Suprapubic skin (tissue), 4 donors: ENCODE measurements around the gene LGALS7. TPM values are rescaled to one million over a fixed set of nuclear protein-coding genes. Genes with fewer than 3 reads are reported as not detected.
A peak's percentile ranks its signal among the peaks of the same experiment; 100 is the strongest.
"Not testable (repeated sequence)": the region's sequence is repeated elsewhere in the genome, so short reads cannot be mapped to it uniquely, and the experiment has no call there.

Experiments
- DNase-seq, 2 donors: peaks; one replicate each; pipeline ENCODE4 v3.0.0-alpha.2; 2019; ENCODE audit warnings: low spot score in 2 of 2
- H3K27ac ChIP-seq: fragments of 200-600 bp; sonication (generic); one replicate; pipeline ENCODE4 v1.5.1; 2019
- H3K27me3 ChIP-seq: fragments of 200-600 bp; sonication (generic); one replicate; pipeline ENCODE4 v1.5.1; 2019
- H3K36me3 ChIP-seq: fragments of 200-600 bp; sonication (generic); one replicate; pipeline ENCODE4 v1.5.1; 2019
- H3K4me1 ChIP-seq: fragments of 200-600 bp; sonication (generic); one replicate; pipeline ENCODE4 v1.5.1; 2019
- H3K4me3 ChIP-seq: fragments of 200-600 bp; sonication (generic); one replicate; pipeline ENCODE4 v1.5.1; 2019; ENCODE audit warnings: mild to moderate bottlenecking
- H3K9me3 ChIP-seq: fragments of 200-600 bp; sonication (generic); one replicate; pipeline ENCODE4 v1.5.1; 2019
- EP300 ChIP-seq: sonication (generic); formaldehyde crosslinking; IDR thresholded peaks from one replicate; pipeline ENCODE4 v1.6.1; 2017; ENCODE audit warnings: antibody characterized with exemption
- POLR2A ChIP-seq, 2 donors: fragments of 450-650 bp; IDR thresholded peaks; one replicate each; pipeline ENCODE4 v1.6.1; 2017; ENCODE audit warnings: antibody characterized with exemption in 2 of 2, mild to moderate bottlenecking in 2 of 2, moderate library complexity in 2 of 2
- POLR2AphosphoS5 ChIP-seq, 3 donors: sonication (generic); formaldehyde crosslinking; IDR thresholded peaks; one replicate each; pipeline ENCODE4 v1.6.1; 2017; ENCODE audit warnings: antibody characterized with exemption in 3 of 3
- WGBS: methylation state at CpG from one replicate; pipeline ENCODE4 v1.1.5; 2018; 5-methylcytosine and 5-hydroxymethylcytosine counted together
- total RNA-seq, 4 donors: library from RNA; depleted of rRNA; stranded (reverse); fragments of >200 nt; gene quantifications; one replicate each; pipeline ENCODE4 v1.1.0, GENCODE V29; 2016
- TF ChIP-seq, protein P1 (sequence below), 2 donors: fragments of 200-600 bp in 1 of 2; fragments of 450-650 bp in 1 of 2; sonication (generic) in 1 of 2; IDR thresholded peaks; one replicate each; pipeline ENCODE4 v1.5.1; 2016 to 2019; ENCODE audit warnings: antibody characterized with exemption in 2 of 2, mild to moderate bottlenecking in 1 of 2, moderate library complexity in 1 of 2

Gene LGALS7
- total RNA-seq, 4 donors from 2014 or later = 51.3 to 1,491 (median 446) TPM

DNA sequence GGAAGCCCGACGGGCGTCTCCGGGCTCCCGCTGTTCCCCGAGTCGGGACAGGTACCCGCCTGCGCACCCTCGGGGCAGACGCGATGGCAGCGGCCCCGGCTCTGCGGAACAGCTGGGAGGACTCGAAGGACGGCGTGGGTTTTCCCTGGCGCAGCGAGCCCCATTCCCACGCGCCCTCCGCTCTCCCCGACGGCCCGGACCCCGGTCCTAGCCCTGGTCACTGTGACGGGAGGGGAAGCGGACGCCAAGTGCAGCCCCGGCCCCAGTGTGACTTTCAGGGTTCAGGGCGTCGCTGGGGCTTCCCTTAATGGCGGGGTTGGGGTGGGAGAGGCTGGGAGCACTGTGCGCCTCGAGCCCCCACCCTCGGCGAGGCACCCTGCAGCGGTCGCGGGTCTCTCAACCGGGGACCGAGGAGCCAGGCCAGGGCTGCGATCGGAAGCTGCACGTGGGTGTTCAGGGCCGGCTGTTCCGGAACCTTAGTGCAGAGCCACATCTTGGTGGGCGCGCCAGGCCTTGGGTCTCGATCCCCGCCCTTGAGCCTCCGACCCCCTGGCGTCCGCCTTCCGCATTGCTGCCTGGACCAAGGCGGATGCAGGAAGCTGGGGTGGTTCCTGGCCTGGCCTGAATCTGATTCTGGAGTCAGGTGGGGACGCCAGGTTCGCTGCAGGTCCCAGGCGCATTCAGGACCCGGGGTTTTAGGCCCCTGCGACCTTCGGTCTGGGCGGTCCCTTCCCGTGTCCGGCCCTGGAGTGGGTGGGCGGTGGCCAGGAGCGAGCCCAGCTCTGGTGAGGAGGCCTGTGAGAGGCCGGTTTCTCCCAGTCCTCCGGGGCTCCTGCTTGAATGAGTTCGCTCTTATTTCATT is 19.2 kb upstream of the LGALS7 start:
- H3K4me1 ChIP-seq = peaks cover 19% of the 10 kb centered on the region
- no peaks in the 10 kb centered on the region for H3K27me3 ChIP-seq
- H3K4me3 ChIP-seq = peak overlapping the region; percentile 37
- H3K9me3 ChIP-seq = no peaks in the 10 kb centered on the region
- H3K27ac ChIP-seq = peak overlapping the region; percentile 89
- peak in 1 of 2 donors; percentile 78 for DNase-seq
- 30% methylated on average over 5 of the region's 71 CpGs for WGBS
- no peaks in the 10 kb centered on the region for H3K36me3 ChIP-seq
- TF ChIP-seq POLR2AphosphoS5 (IDR thresholded peaks at IDR 0.05) = no peak
- TF ChIP-seq, protein P1, sequence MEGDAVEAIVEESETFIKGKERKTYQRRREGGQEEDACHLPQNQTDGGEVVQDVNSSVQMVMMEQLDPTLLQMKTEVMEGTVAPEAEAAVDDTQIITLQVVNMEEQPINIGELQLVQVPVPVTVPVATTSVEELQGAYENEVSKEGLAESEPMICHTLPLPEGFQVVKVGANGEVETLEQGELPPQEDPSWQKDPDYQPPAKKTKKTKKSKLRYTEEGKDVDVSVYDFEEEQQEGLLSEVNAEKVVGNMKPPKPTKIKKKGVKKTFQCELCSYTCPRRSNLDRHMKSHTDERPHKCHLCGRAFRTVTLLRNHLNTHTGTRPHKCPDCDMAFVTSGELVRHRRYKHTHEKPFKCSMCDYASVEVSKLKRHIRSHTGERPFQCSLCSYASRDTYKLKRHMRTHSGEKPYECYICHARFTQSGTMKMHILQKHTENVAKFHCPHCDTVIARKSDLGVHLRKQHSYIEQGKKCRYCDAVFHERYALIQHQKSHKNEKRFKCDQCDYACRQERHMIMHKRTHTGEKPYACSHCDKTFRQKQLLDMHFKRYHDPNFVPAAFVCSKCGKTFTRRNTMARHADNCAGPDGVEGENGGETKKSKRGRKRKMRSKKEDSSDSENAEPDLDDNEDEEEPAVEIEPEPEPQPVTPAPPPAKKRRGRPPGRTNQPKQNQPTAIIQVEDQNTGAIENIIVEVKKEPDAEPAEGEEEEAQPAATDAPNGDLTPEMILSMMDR (IDR thresholded peaks at IDR 0.05) = peak in 1 of 2 donors; percentile 34

GRCh38 chr19:38791451-38792064 is 18.2 kb upstream of the LGALS7 start:
- not testable (repeated sequence) for DNase-seq, H3K27ac ChIP-seq, H3K4me3 ChIP-seq, H3K36me3 ChIP-seq, H3K9me3 ChIP-seq, H3K27me3 ChIP-seq
- no CpG with 5 or more reads among the region's 40 CpGs for WGBS
- H3K4me1 ChIP-seq = peaks cover 27% of the 10 kb centered on the region

- Histone ChIP-seq H3K4me1 (peaks cover 30% of the 10 kb centered on the region), H3K27ac (peak overlapping the region; percentile 74), H3K4me3 (peak overlapping the region; percentile 34)
- not testable (repeated sequence) for H3K9me3 ChIP-seq, H3K27me3 ChIP-seq, H3K36me3 ChIP-seq, DNase-seq
- WGBS = no CpG with 5 or more reads among the region's 49 CpGs
Measured at GRCh38 chr19:38790507-38791403, 17.4 kb upstream of the LGALS7 start.

GRCh38 chr19:38788478-38789243 is 15.3 kb upstream of the LGALS7 start, which contains the start of gene LGALS7B:
Gene LGALS7B, plus strand, starts transcription at chr19:38789200. Its CDS starts 27 bp downstream, at chr19:38789227.
- Histone ChIP-seq H3K4me1 (peaks cover 27% of the 10 kb centered on the region), H3K27ac (peak within 1 kb of the TSS; percentile 89)

DNA sequence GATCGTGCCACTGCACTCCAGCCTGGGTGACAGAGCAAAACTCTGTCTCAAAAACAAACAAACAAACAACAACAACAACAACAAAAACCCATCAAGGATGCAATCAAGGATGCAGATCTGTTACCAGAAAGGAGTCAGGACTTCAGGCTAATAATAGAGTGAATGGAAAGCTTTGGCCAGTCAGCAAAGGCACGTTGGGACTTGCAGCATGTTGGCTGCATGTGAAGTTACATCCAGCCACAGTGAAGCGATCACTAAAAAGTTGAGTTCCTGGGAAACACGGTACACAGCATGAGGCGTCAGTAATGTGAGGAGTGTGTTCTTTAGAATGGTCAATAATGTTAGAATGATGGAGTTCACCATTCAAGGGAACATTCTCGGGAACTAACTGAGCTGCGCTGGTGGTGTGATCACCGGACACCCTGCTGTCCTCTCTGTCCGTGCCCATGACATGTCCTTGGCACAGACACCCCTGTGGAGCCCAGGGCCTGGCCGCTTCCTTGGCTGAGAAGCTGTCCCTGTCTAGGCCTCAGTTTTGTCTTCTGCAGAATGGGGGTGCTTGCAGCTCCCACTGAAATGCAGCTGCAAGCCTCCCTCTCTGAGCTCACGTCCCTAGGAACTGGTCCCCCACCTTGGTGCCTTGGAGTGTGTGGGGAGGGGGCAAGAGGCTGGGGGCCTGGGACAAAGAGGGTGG is 13.4 kb upstream of the LGALS7 start:
- no peak for DNase-seq
- no peak overlapping the region for H3K4me3 ChIP-seq
- no peaks in the 10 kb centered on the region for H3K9me3 ChIP-seq
- 56% methylated on average over 11 of the region's 11 CpGs for WGBS
- H3K4me1 ChIP-seq = peaks cover 13% of the 10 kb centered on the region
- no peaks in the 10 kb centered on the region for H3K36me3 ChIP-seq
- peak overlapping the region; percentile 77 for H3K27ac ChIP-seq
- TF ChIP-seq POLR2AphosphoS5 (IDR thresholded peaks at IDR 0.05) (no peak), EP300 (no peak), POLR2A (IDR thresholded peaks at IDR 0.05) (no peak)
- TF ChIP-seq, protein P1 (IDR thresholded peaks at IDR 0.05) = no peak
- H3K27me3 ChIP-seq = no peaks in the 10 kb centered on the region

More at GRCh38 chr19:38788478-38789243, 15.3 kb upstream of the LGALS7 start, which contains the start of gene LGALS7B:
- TF ChIP-seq EP300 (no peak), POLR2A (IDR thresholded peaks at IDR 0.05) (no peak), POLR2AphosphoS5 (IDR thresholded peaks at IDR 0.05) (no peak)
- TF ChIP-seq, protein P1 (IDR thresholded peaks at IDR 0.05) = no peak
- Histone ChIP-seq H3K27me3 (no peaks in the 10 kb centered on the region), H3K36me3 (no peaks in the 10 kb centered on the region), H3K4me3 (peak within 1 kb of the TSS; percentile 34), H3K9me3 (no peaks in the 10 kb centered on the region)
- peak in 1 of 2 donors; percentile 75 for DNase-seq
- 62% methylated on average over 3 of the region's 17 CpGs for WGBS

DNA sequence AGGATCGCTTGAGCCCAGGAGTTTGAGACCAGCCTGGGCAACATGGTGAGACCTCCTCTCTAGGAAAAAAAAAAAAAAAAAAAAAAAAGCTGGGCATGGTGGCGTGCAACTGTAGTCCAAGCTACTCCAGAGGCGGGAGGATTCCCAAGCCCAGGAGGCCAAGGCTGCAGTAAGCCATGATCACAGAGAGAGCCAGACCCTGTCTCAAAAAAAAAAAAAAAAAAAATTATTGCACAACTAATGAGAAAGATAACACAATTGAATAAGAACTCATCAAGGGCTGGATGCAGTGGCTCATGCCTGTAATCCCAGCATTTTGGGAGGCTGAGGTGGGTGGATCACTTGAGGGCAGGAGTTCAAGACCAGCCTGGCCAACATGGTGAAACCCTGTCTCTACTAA is 12.7 kb upstream of the LGALS7 start:
- H3K9me3 ChIP-seq, H3K4me3 ChIP-seq, DNase-seq, H3K36me3 ChIP-seq, H3K27ac ChIP-seq, H3K27me3 ChIP-seq: not testable (repeated sequence)
- H3K4me1 ChIP-seq = peaks cover 13% of the 10 kb centered on the region
- WGBS = 74% methylated on average over 3 of the region's 3 CpGs
